GM12878 (cell line): ENCODE data around the gene WBP2NL. TPM values are rescaled to one million over a fixed set of nuclear protein-coding genes. Genes with fewer than 3 reads are reported as not detected.

Experiments used
- ASH2L ChIP-seq: fragments of 300-600, 200-600 bp; sonication (generic); IDR thresholded peaks from 2 replicates; pipeline ENCODE4 v1.6.1; 2017; ENCODE audit warnings: low read depth, mild to moderate bottlenecking, borderline replicate concordance
- BCL11A ChIP-seq: IDR thresholded peaks from 2 replicates; pipeline ENCODE4 v1.6.1; 2011; ENCODE audit warnings: low read depth, low read length
- CBFB ChIP-seq: IDR thresholded peaks from 2 replicates; pipeline ENCODE4 v1.6.1; 2016; ENCODE audit warnings: antibody characterized with exemption, low read depth
- CHD2 ChIP-seq: IDR thresholded peaks from 2 replicates; pipeline ENCODE4 v1.6.1; 2011; ENCODE audit warnings: low read depth, low read length, improper control_type of control experiment, borderline replicate concordance
- CREM ChIP-seq: IDR thresholded peaks from 2 replicates; pipeline ENCODE4 v1.6.1; 2014; ENCODE audit warnings: antibody characterized with exemption, low read depth
- ESRRA ChIP-seq: IDR thresholded peaks from 2 replicates; pipeline ENCODE4 v1.6.1; 2012; ENCODE audit warnings: mild to moderate bottlenecking, low read length, improper control_type of control experiment
- EZH2 ChIP-seq: IDR thresholded peaks from 2 replicates; pipeline ENCODE4 v1.6.1; 2012; ENCODE audit warnings: low read depth, mild to moderate bottlenecking, control low read depth, inconsistent platforms, low read length, borderline replicate concordance; ENCODE audit not compliant: control insufficient read depth
- FOXK2 ChIP-seq: fragments of 450-650 bp; IDR thresholded peaks from 2 replicates; pipeline ENCODE4 v1.6.1; 2017; ENCODE audit warnings: mild to moderate bottlenecking, moderate library complexity
- IKZF1 ChIP-seq: fragments of 450-650 bp; conservative IDR thresholded peaks from 2 replicates; pipeline ENCODE4 v1.6.1; 2017; ENCODE audit warnings: antibody characterized with exemption, mild to moderate bottlenecking
- IRF5 ChIP-seq: fragments of 450-650 bp; IDR thresholded peaks from 2 replicates; pipeline ENCODE4 v1.6.1; 2017; ENCODE audit warnings: borderline replicate concordance
- KLF5 ChIP-seq: fragments of 450-650 bp; IDR thresholded peaks from 2 replicates; pipeline ENCODE4 v1.6.1; 2014; ENCODE audit warnings: mild to moderate bottlenecking; ENCODE audit not compliant: partially characterized antibody
- MEF2A ChIP-seq: IDR thresholded peaks from 2 replicates; pipeline ENCODE4 v1.6.1; 2011; ENCODE audit warnings: low read depth, mild to moderate bottlenecking, low read length, moderate library complexity; ENCODE audit not compliant: insufficient read depth
- MLLT1 ChIP-seq: fragments of 450-650 bp; IDR thresholded peaks from 2 replicates; pipeline ENCODE4 v1.6.1; 2016; ENCODE audit warnings: mild to moderate bottlenecking
- MYB ChIP-seq: fragments of 150-350 bp; IDR thresholded peaks from 2 replicates; pipeline ENCODE4 v1.6.1; 2014; ENCODE audit warnings: mild to moderate bottlenecking, low read depth, low read length, borderline replicate concordance
- SPI1 ChIP-seq: IDR thresholded peaks from 2 replicates; pipeline ENCODE4 v1.6.1; 2011; ENCODE audit warnings: low read depth, mild to moderate bottlenecking, low read length, moderate library complexity, borderline replicate concordance; ENCODE audit not compliant: insufficient read depth
- SUZ12 ChIP-seq: fragments of 200-600 bp; sonication (generic); IDR thresholded peaks from one replicate; pipeline ENCODE4 v1.6.1; 2018; ENCODE audit warnings: antibody characterized with exemption, mild to moderate bottlenecking; ENCODE audit not compliant: unreplicated experiment
- YBX1 ChIP-seq: fragments of 450-650 bp; IDR thresholded peaks from 2 replicates; pipeline ENCODE4 v1.6.1; 2016; ENCODE audit warnings: antibody characterized with exemption
- ZBTB11 ChIP-seq: fragments of 450-650 bp; formaldehyde crosslinking; IDR thresholded peaks from 2 replicates; pipeline ENCODE4 v1.5.0; 2022; ENCODE audit warnings: mild to moderate bottlenecking, missing genetic modification characterization
- ZBTB40 ChIP-seq: fragments of 450-650 bp; IDR thresholded peaks from 2 replicates; pipeline ENCODE4 v1.6.1; 2016; ENCODE audit warnings: mild to moderate bottlenecking, moderate library complexity, borderline replicate concordance
- polyA plus RNA-seq, 11 experiments: library from polyadenylated mRNA; depleted of rRNA in 4 of 11; unstranded in 6 of 11; stranded (reverse) in 5 of 11; fragments of >200 nt; fragmentation: Nextera tagmentation in 4 of 11; fragmentation: Illumina TruSeq in 1 of 11; extraction: Ambion mirVana in 4 of 11; extraction: Trizol in 1 of 11; gene quantifications; 1 replicate in 1 of 11; 2 replicates in 10 of 11; pipeline versions ENCODE4 v1.2.1 to v1.2.3, GENCODE V29; 2011 to 2016; ENCODE audit warnings: inconsistent platforms in 2 of 11, missing spikeins in 2 of 11, low read depth in 1 of 11
- total RNA-seq, 4 experiments: library from RNA; depleted of rRNA in 3 of 4; stranded (reverse); fragments of >200 nt in 3 of 4; fragmentation: Illumina TruSeq in 1 of 4; extraction: Trizol in 1 of 4; gene quantifications; 2 replicates each; pipeline versions ENCODE4 v1.2.1 to v1.2.3, GENCODE V29; 2013 to 2021

WBP2NL gene
- total and polyA plus RNA-seq, 10 of the 15 experiments (the other 5 are each of a cell fraction or from before 2014, with no cell fraction given): 0.46 to 1.9 (median 1.3) TPM

GRCh38 chr22:41998361-41999261 lies at the start of gene WBP2NL (continued):
- TF ChIP-seq ZBTB40 (no peak), CBFB (no peak; the same call in 1 of the 2 replicates), SPI1 (no peak), ZBTB11 (CRISPR knock-in tag) (no peak), KLF5 (no peak), FOXK2 (no peak), IRF5 (no peak), MYB (no peak), YBX1 (no peak), IKZF1 (no peak), CHD2 (no peak), CREM (0 out of 2 replicates have a peak, but pooled peaks have one; percentile 64), ASH2L (0 out of 2 replicates have a peak, but pooled peaks have one; percentile 64), EZH2 (no peak), SUZ12 (no peak), MEF2A (no peak), MLLT1 (no peak), ESRRA (no peak), BCL11A (no peak)
